Nephron progenitor cell (in vitro differentiated cells): ENCODE results near the gene ENHO.

Experiments used
- DNase-seq: peaks from one replicate; pipeline ENCODE4 v3.0.0; 2021
- H3K27ac Mint-ChIP-seq: 2 replicates; pipeline ENCODE4 v1.8.0; 2021; ENCODE audit warnings: mild to moderate bottlenecking, moderate library complexity, mixed read lengths
- H3K27me3 Mint-ChIP-seq: 2 replicates; pipeline ENCODE4 v1.8.0; 2021; ENCODE audit warnings: mild to moderate bottlenecking, low read depth, mixed read lengths; ENCODE audit not compliant: poor library complexity
- H3K36me3 Mint-ChIP-seq: 2 replicates; pipeline ENCODE4 v1.8.0; 2021; ENCODE audit warnings: low read depth, mixed read lengths
- H3K4me1 Mint-ChIP-seq: 2 replicates; pipeline ENCODE4 v1.8.0; 2021; ENCODE audit warnings: mixed read lengths
- H3K4me3 Mint-ChIP-seq: 2 replicates; pipeline ENCODE4 v1.8.0; 2021; ENCODE audit warnings: mild to moderate bottlenecking, moderate library complexity, mixed read lengths
- H3K9me3 Mint-ChIP-seq: 2 replicates; pipeline ENCODE4 v1.8.0; 2021; ENCODE audit warnings: mild to moderate bottlenecking, moderate library complexity, mixed read lengths
- CTCF ChIP-seq: fragments of 200-600 bp; sonication (generic); IDR thresholded peaks from 2 replicates; pipeline ENCODE4 v1.5.0; 2021; ENCODE audit warnings: antibody characterized with exemption

Gene ENHO

GRCh38 chr9:34526026-34526425, 3.2 kb upstream of the ENHO start:
- Mint-ChIP-seq H3K4me3 (no peak overlapping the region), H3K36me3 (no peaks in the 10 kb centered on the region), H3K27ac (no peak overlapping the region), H3K27me3 (peaks cover 73% of the 10 kb centered on the region), H3K4me1 (peaks cover 7% of the 10 kb centered on the region), H3K9me3 (peaks cover 20% of the 10 kb centered on the region)
- TF ChIP-seq CTCF = no peak
- no peak for DNase-seq

- TF ChIP-seq CTCF = no peak
- H3K4me3 Mint-ChIP-seq = no peak overlapping the region
- peaks cover 69% of the 10 kb centered on the region for H3K27me3 Mint-ChIP-seq
- H3K9me3 Mint-ChIP-seq = peaks cover 7% of the 10 kb centered on the region
- H3K36me3 Mint-ChIP-seq = no peaks in the 10 kb centered on the region
- DNase-seq = no peak
- H3K4me1 Mint-ChIP-seq = peaks cover 9% of the 10 kb centered on the region
- no peak overlapping the region for H3K27ac Mint-ChIP-seq
Observed at GRCh38 chr9:34524349-34524748, 1.6 kb upstream of the ENHO start.

GRCh38 chr9:34522091-34522887, 501 bp downstream of the ENHO start:
- peaks cover 22% of the 10 kb centered on the region for H3K4me1 Mint-ChIP-seq
- peaks cover 55% of the 10 kb centered on the region for H3K27me3 Mint-ChIP-seq
- H3K4me3 Mint-ChIP-seq = peak overlapping the region; percentile 88
- peaks cover 2% of the 10 kb centered on the region for H3K9me3 Mint-ChIP-seq
- no peak for DNase-seq
- no peak for TF ChIP-seq CTCF
- H3K36me3 Mint-ChIP-seq = no peaks in the 10 kb centered on the region
- H3K27ac Mint-ChIP-seq = no peak overlapping the region

- peak overlapping the region; percentile 48 for H3K4me3 Mint-ChIP-seq
- TF ChIP-seq CTCF = no peak
- peaks cover 53% of the 10 kb centered on the region for H3K27me3 Mint-ChIP-seq
- no peak overlapping the region for H3K27ac Mint-ChIP-seq
- H3K9me3 Mint-ChIP-seq = no peaks in the 10 kb centered on the region
- no peak for DNase-seq
- no peaks in the 10 kb centered on the region for H3K36me3 Mint-ChIP-seq
- H3K4me1 Mint-ChIP-seq = peaks cover 27% of the 10 kb centered on the region
Observed at GRCh38 chr9:34521406-34522045, 1.3 kb downstream of the ENHO start.

- no peaks in the 10 kb centered on the region for H3K9me3 Mint-ChIP-seq
- no peak for DNase-seq
- H3K4me3 Mint-ChIP-seq = no peak overlapping the region
- H3K27me3 Mint-ChIP-seq = peaks cover 51% of the 10 kb centered on the region
- peaks cover 27% of the 10 kb centered on the region for H3K4me1 Mint-ChIP-seq
- H3K27ac Mint-ChIP-seq = no peak overlapping the region
- H3K36me3 Mint-ChIP-seq = no peaks in the 10 kb centered on the region
- no peak for TF ChIP-seq CTCF
Observed at GRCh38 chr9:34520505-34521385, 2.0 kb downstream of the ENHO start.
